Esophagus squamous epithelium (tissue), 5 donors: Measurements from ENCODE around the gene SMAD3. TPM values are rescaled to one million over a fixed set of nuclear protein-coding genes. Genes with fewer than 3 reads are reported as not detected.

Experiments used
- DNase-seq: peaks from one replicate; lab custom pipeline; 2025; lab: John Stamatoyannopoulos, UW
- H3K27ac ChIP-seq, 4 donors: fragments of 200-600 bp; sonication (generic); one replicate each; pipeline ENCODE4 v1.5.1; 2016 to 2019; ENCODE audit warnings: mild to moderate bottlenecking in 1 of 4
- H3K27me3 ChIP-seq, 4 donors: fragments of 200-600 bp; sonication (generic); 1 replicate in 3 of 4; 2 replicates in 1 of 4; pipeline versions ENCODE4 v1.5.1 to v1.6.0; 2017 to 2021; ENCODE audit warnings: antibody characterized with exemption in 1 of 4
- H3K36me3 ChIP-seq, 3 donors: fragments of 200-600 bp; sonication (generic); one replicate each; pipeline ENCODE4 v1.5.1; 2016 to 2019
- H3K4me1 ChIP-seq, 3 donors: fragments of 200-600 bp; sonication (generic); one replicate each; pipeline ENCODE4 v1.5.1; 2017 to 2019
- H3K4me3 ChIP-seq, 4 donors: fragments of 200-600 bp; sonication (generic); 1 replicate in 3 of 4; 2 replicates in 1 of 4; pipeline ENCODE4 v1.5.1; 2016 to 2019; ENCODE audit warnings: mild to moderate bottlenecking in 2 of 4, moderate library complexity in 1 of 4
- H3K9me3 ChIP-seq, 3 donors: fragments of 200-600 bp; sonication (generic); one replicate each; pipeline ENCODE4 v1.5.1; 2016 to 2019
- POLR2A ChIP-seq, 4 donors: fragments of 450-650 bp; IDR thresholded peaks; one replicate each; pipeline ENCODE4 v1.6.1; 2017; ENCODE audit warnings: antibody characterized with exemption in 4 of 4, mild to moderate bottlenecking in 4 of 4, moderate library complexity in 3 of 4
- WGBS, 2 donors: methylation state at CpG; one replicate each; pipeline ENCODE4 v1.1.5; 2018; 5-methylcytosine and 5-hydroxymethylcytosine counted together
- intact Hi-C: fragments of 100-400 bp; cut with DNase I; formaldehyde crosslinking; loops from one replicate; pipeline ENCODE4 v1.15.0; 2022
- total RNA-seq, 4 donors: library from RNA; depleted of rRNA; stranded (reverse); fragments of >200 nt; gene quantifications; one replicate each; pipeline ENCODE4 v1.1.0, GENCODE V29; 2016
- TF ChIP-seq, protein P1 (sequence below), 6 experiments: fragments of 450-650 bp in 4 of 6; fragments of 200-600 bp in 2 of 6; sonication (generic) in 2 of 6; IDR thresholded peaks; one replicate each; pipeline ENCODE4 v1.5.1; 2016 to 2019; ENCODE audit warnings: antibody characterized with exemption in 6 of 6, mild to moderate bottlenecking in 4 of 6, moderate library complexity in 4 of 6
- donor health status: DM: yes; HTN: yes; CAD: no.

Gene SMAD3
- total RNA-seq, 4 donors from 2014 or later: 70.8 to 134 (median 105) TPM

DNA sequence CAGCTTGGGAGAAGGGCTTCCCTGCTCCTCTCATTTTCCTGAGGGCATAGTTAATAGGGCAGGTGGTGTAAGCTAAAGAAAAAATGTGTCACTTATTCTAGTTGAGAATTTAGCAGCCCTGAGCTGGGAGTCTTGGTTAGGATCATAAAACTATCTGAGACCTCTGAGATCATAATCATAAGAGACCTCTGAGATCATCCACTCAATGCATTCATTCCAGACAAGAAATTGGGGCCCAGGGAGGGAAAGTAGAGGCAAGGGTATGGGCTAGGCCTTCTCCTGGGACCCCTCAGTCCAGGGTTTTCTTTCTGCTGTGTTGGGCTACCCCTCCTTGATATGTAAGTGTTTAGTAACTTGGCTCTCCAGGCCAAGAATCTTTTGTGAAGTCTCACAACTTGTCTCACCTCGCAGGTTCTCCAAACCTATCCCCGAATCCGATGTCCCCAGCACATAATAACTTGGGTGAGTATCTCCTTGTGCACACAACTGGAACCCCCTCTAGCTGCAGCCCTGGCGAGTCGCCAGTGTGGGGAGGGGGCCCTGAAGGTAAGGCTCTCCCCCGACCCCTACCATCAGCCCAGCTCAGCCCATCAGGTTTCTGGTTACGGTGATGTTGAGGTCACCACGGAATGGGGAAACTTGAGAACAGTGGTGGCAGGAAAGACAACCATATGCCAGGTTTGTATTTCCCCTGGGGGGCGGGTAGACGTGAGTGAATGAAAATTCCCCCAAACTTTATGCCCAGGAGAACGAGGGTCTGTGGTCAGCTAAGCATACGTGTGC is 104.9 kb downstream of the SMAD3 start:
- H3K4me3 ChIP-seq: no peak overlapping the region

DNA sequence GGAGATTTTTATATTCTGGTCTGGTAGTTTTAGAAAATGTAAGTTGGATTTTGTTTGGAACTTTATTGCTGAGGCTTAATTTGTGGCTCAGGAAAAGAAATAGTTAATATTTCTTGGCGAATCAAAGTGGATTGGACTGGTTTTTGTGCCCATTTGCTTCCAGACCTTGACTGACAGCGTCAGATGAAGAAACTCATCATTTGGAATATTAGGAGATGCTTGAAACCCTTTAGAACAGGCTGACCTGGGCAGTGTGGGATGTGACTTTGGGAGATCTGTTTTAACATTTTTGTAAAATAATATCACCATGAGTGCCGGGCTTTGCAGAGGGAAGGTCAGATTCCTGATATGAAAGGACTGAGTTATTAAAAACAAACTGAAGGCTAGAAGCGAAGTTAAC is 106.1 kb downstream of the SMAD3 start:
- Histone ChIP-seq H3K4me3 (no peak overlapping the region), H3K36me3 (peaks cover 7 to 93% (median 18%) of the 10 kb centered on the region in 3 donors), H3K4me1 (peaks cover 41 to 81% (median 59%) of the 10 kb centered on the region in 3 donors), H3K27ac (no peak overlapping the region), H3K9me3 (no peaks in the 10 kb centered on the region), H3K27me3 (no peaks in the 10 kb centered on the region)
- TF ChIP-seq, protein P1, sequence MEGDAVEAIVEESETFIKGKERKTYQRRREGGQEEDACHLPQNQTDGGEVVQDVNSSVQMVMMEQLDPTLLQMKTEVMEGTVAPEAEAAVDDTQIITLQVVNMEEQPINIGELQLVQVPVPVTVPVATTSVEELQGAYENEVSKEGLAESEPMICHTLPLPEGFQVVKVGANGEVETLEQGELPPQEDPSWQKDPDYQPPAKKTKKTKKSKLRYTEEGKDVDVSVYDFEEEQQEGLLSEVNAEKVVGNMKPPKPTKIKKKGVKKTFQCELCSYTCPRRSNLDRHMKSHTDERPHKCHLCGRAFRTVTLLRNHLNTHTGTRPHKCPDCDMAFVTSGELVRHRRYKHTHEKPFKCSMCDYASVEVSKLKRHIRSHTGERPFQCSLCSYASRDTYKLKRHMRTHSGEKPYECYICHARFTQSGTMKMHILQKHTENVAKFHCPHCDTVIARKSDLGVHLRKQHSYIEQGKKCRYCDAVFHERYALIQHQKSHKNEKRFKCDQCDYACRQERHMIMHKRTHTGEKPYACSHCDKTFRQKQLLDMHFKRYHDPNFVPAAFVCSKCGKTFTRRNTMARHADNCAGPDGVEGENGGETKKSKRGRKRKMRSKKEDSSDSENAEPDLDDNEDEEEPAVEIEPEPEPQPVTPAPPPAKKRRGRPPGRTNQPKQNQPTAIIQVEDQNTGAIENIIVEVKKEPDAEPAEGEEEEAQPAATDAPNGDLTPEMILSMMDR (IDR thresholded peaks at IDR 0.05): no peak
- intact Hi-C loops: no loop called here
- 70 to 75% methylated on average over 4 of the region's 4 CpGs for WGBS, 2 donors
- DNase-seq: no peak

More for the DNA sequence above, 104.9 kb downstream of the SMAD3 start:
- peak overlapping the region in 2 of 4 donors; percentile 5 to 89 for H3K27ac ChIP-seq
- no peaks in the 10 kb centered on the region for H3K27me3 ChIP-seq
- no peak for DNase-seq
- H3K4me1 ChIP-seq: peaks cover 35 to 81% (median 59%) of the 10 kb centered on the region in 3 donors
- TF ChIP-seq POLR2A (IDR thresholded peaks at IDR 0.05): no peak
- TF ChIP-seq, protein P1 (IDR thresholded peaks at IDR 0.05): no peak
- intact Hi-C loops: no loop called here
- no peaks in the 10 kb centered on the region for H3K9me3 ChIP-seq
- H3K36me3 ChIP-seq: peaks cover 7 to 96% (median 18%) of the 10 kb centered on the region in 3 donors
- 74 to 80% methylated on average over 8 to 12 of the region's 12 CpGs for WGBS, 2 donors

DNA sequence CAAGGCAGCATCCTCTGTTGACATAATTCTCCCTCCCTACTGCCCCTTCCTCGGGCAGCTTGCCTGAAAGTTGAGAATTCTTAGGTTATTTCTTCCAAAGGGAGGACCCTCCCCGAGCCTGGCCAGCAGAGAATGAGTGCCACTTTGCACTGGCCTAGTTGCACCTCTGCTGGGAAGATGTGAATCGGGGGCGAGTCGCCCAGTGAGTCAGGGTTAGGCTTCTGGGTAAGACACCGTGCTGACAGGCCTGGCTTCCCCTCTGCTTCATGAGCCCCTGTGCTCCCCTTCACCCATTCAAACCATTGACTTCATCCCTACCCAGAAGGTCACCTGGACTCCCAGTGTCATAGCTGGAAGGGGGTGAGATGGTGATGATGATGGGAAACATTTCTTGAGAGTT is 106.8 kb downstream of the SMAD3 start:
- DNase-seq: no peak
- intact Hi-C loops: no loop called here
- Histone ChIP-seq H3K9me3 (no peaks in the 10 kb centered on the region), H3K36me3 (peaks cover 7 to 86% (median 11%) of the 10 kb centered on the region in 3 donors), H3K4me3 (no peak overlapping the region), H3K4me1 (peaks cover 42 to 81% (median 59%) of the 10 kb centered on the region in 3 donors), H3K27ac (no peak overlapping the region), H3K27me3 (no peaks in the 10 kb centered on the region)
- WGBS, 2 donors: 74 to 76% methylated on average over 5 to 6 of the region's 6 CpGs
- TF ChIP-seq POLR2A (IDR thresholded peaks at IDR 0.05): no peak
- TF ChIP-seq, protein P1 (IDR thresholded peaks at IDR 0.05): no peak

DNA sequence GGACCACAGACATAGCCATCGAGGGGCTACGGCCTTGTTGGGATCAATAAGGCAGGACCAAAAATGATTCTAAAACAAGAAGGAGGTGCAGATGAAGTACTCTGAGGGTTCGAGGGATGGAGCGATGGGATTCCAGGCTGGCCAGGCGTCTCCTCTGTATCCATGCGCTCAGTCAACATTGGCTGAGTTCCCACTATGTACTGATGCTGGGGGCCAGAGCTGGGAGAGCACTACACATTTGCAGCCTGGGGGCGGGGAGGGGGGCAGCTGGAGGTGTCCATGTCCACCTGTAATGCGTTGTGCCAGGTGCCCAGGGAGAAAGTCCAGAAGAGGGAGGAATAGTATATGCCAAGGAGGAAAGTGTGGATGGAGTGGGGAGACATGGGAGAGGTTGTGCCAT is 107.6 kb downstream of the SMAD3 start:
- Histone ChIP-seq H3K27me3 (no peaks in the 10 kb centered on the region), H3K4me3 (no peak overlapping the region), H3K4me1 (peaks cover 35 to 81% (median 59%) of the 10 kb centered on the region in 3 donors), H3K27ac (peak overlapping the region; percentile 2 to 83 (median 59)), H3K36me3 (peaks cover 5 to 83% (median 7%) of the 10 kb centered on the region in 3 donors), H3K9me3 (no peaks in the 10 kb centered on the region)
- TF ChIP-seq, protein P1 (IDR thresholded peaks at IDR 0.05): no peak
- no peak for TF ChIP-seq POLR2A (IDR thresholded peaks at IDR 0.05)
- no peak for DNase-seq
- intact Hi-C loops: no loop called here
- WGBS, 2 donors: 73 to 94% methylated on average over 7 to 8 of the region's 8 CpGs

DNA sequence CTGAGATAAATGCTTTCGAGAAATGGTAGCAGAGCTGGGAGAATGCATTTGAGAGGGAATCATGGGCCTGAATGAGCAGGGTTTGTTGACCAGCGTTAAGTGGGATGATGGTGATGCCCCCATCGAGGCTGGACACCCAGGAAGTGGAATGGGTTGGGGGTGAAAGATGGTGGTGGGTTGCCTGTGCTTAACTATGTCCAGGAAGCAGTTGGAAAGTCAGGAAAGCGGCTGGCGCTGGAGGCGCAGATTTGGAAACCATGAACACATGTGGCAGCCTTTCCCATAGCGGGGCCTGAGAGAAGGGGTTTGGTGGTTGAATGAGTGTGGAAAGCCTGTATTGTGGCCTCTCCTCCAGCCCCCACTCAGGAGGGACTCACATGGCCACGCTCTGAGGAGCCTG is 108.4 kb downstream of the SMAD3 start:
- 90 to 95% methylated on average over 7 to 8 of the region's 8 CpGs for WGBS, 2 donors
- H3K9me3 ChIP-seq: no peaks in the 10 kb centered on the region
- intact Hi-C loops: no loop called here
- peaks cover 7 to 83% (median 8%) of the 10 kb centered on the region in 3 donors for H3K36me3 ChIP-seq
- peaks cover 33 to 81% (median 55%) of the 10 kb centered on the region in 3 donors for H3K4me1 ChIP-seq
- no peaks in the 10 kb centered on the region for H3K27me3 ChIP-seq
- no peak overlapping the region for H3K4me3 ChIP-seq
- DNase-seq: no peak
- TF ChIP-seq, protein P1 (IDR thresholded peaks at IDR 0.05): no peak
- no peak for TF ChIP-seq POLR2A (IDR thresholded peaks at IDR 0.05)
- peak overlapping the region; percentile 38 to 83 (median 81) for H3K27ac ChIP-seq
